H1 (cell line): Measurements from ENCODE around the gene IRF2BP1. TPM values are rescaled to one million over a fixed set of nuclear protein-coding genes. Genes with fewer than 3 reads are reported as not detected.

Experiments
- CBX8 ChIP-seq: fragments of 300-800, 300-1000 bp; sonication (generic); IDR thresholded peaks from 2 replicates; pipeline ENCODE4 v1.7.1; 2016; ENCODE audit warnings: low read depth, low read length, borderline replicate concordance
- CTBP2 ChIP-seq: IDR thresholded peaks from 2 replicates; pipeline ENCODE4 v1.7.0; 2011; ENCODE audit warnings: borderline replicate concordance, mild to moderate bottlenecking, moderate library complexity, mixed read lengths, low read length; ENCODE audit not compliant: insufficient read depth, insufficient read length
- JUN ChIP-seq: IDR thresholded peaks from 2 replicates; pipeline ENCODE4 v1.6.1; 2011; ENCODE audit warnings: low read depth, mild to moderate bottlenecking, improper control_type of control experiment, low read length
- NANOG ChIP-seq: IDR thresholded peaks from 2 replicates; pipeline ENCODE4 v1.6.1; 2011; ENCODE audit warnings: low read length, low read depth, mild to moderate bottlenecking, inconsistent platforms; ENCODE audit not compliant: insufficient read depth, poor library complexity, severe bottlenecking
- RBBP5 ChIP-seq: IDR thresholded peaks from 2 replicates; pipeline ENCODE4 v1.7.1; 2012; ENCODE audit warnings: low read depth, mild to moderate bottlenecking, inconsistent platforms, low read length, moderate library complexity, borderline replicate concordance
- SUZ12 ChIP-seq: fragments of 200-600 bp; sonication (generic); IDR thresholded peaks from 2 replicates; pipeline ENCODE4 v1.6.1; 2012; ENCODE audit warnings: mild to moderate bottlenecking, inconsistent platforms, low read length, moderate library complexity, mixed read lengths
- TBP ChIP-seq: IDR thresholded peaks from 2 replicates; pipeline ENCODE4 v1.6.1; 2011; ENCODE audit warnings: low read depth, low read length, improper control_type of control experiment
- YY1 ChIP-seq: IDR thresholded peaks from 2 replicates; pipeline ENCODE4 v1.6.1; 2011; ENCODE audit warnings: low read depth, mild to moderate bottlenecking, low read length
- polyA plus RNA-seq, 7 experiments: library from polyadenylated mRNA; depleted of rRNA in 3 of 7; stranded (reverse) in 5 of 7; unstranded in 2 of 7; fragments of >200 nt in 5 of 7; fragments of 200-250 nt in 2 of 7; gene quantifications; 1 replicate in 5 of 7; 2 replicates in 1 of 7; 4 replicates in 1 of 7; pipeline versions ENCODE4 v1.2.1 to v1.2.3, GENCODE V29; 2011 to 2013; ENCODE audit warnings: missing spikeins in 2 of 7, mixed read lengths in 2 of 7
- total RNA-seq: library from RNA; stranded (reverse); fragmentation: NEBNext Ultra II Directional; extraction: Animal tissue kit (Norgen Biotek cat#: 25700); gene quantifications from 2 replicates; pipeline ENCODE4 v1.2.1, GENCODE V29; 2021
- TF ChIP-seq, protein P1 (sequence below): fragments of 300-600 bp; sonication (generic); IDR thresholded peaks from 2 replicates; pipeline ENCODE4 v1.7.1; 2012; ENCODE audit warnings: low read length, moderate library complexity, mild to moderate bottlenecking, inconsistent platforms; ENCODE audit not compliant: insufficient replicate concordance
- TF ChIP-seq, protein P2 (sequence below): IDR thresholded peaks from 2 replicates; pipeline ENCODE4 v1.6.1; 2011; ENCODE audit warnings: low read length, improper control_type of control experiment

The IRF2BP1 gene
- total and polyA plus RNA-seq, 2 of the 8 experiments (the other 6 are each of a cell fraction or from before 2014, with no cell fraction given): 12.1 to 24.4 TPM

DNA sequence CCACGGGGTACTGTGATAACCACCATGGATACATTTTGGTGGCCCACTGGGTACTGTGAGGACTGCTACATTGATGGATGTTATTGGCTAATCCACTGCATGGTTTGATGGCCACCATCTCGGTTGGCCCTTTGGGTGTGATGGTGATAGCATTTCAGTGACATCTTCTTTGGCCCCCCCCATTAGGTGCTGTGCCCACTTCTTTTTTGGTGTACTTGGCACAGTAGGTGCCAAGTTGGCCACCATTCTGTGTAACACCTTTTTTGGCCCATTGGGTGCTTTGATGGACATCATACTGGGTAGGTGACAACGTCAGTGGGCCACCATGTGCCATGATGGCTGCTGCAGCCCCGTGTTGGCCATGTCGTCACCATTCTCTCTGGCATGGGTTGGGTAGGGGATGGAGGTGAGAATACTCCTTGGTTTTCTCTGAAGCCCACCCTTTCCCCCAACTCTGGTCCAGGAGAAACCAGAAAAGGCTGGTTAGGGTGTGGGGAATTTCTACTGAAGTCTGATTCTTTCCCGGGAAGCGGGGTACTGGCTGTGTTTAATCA lies 12.6 kb downstream of the IRF2BP1 start (continued):
- TF ChIP-seq, protein P1, sequence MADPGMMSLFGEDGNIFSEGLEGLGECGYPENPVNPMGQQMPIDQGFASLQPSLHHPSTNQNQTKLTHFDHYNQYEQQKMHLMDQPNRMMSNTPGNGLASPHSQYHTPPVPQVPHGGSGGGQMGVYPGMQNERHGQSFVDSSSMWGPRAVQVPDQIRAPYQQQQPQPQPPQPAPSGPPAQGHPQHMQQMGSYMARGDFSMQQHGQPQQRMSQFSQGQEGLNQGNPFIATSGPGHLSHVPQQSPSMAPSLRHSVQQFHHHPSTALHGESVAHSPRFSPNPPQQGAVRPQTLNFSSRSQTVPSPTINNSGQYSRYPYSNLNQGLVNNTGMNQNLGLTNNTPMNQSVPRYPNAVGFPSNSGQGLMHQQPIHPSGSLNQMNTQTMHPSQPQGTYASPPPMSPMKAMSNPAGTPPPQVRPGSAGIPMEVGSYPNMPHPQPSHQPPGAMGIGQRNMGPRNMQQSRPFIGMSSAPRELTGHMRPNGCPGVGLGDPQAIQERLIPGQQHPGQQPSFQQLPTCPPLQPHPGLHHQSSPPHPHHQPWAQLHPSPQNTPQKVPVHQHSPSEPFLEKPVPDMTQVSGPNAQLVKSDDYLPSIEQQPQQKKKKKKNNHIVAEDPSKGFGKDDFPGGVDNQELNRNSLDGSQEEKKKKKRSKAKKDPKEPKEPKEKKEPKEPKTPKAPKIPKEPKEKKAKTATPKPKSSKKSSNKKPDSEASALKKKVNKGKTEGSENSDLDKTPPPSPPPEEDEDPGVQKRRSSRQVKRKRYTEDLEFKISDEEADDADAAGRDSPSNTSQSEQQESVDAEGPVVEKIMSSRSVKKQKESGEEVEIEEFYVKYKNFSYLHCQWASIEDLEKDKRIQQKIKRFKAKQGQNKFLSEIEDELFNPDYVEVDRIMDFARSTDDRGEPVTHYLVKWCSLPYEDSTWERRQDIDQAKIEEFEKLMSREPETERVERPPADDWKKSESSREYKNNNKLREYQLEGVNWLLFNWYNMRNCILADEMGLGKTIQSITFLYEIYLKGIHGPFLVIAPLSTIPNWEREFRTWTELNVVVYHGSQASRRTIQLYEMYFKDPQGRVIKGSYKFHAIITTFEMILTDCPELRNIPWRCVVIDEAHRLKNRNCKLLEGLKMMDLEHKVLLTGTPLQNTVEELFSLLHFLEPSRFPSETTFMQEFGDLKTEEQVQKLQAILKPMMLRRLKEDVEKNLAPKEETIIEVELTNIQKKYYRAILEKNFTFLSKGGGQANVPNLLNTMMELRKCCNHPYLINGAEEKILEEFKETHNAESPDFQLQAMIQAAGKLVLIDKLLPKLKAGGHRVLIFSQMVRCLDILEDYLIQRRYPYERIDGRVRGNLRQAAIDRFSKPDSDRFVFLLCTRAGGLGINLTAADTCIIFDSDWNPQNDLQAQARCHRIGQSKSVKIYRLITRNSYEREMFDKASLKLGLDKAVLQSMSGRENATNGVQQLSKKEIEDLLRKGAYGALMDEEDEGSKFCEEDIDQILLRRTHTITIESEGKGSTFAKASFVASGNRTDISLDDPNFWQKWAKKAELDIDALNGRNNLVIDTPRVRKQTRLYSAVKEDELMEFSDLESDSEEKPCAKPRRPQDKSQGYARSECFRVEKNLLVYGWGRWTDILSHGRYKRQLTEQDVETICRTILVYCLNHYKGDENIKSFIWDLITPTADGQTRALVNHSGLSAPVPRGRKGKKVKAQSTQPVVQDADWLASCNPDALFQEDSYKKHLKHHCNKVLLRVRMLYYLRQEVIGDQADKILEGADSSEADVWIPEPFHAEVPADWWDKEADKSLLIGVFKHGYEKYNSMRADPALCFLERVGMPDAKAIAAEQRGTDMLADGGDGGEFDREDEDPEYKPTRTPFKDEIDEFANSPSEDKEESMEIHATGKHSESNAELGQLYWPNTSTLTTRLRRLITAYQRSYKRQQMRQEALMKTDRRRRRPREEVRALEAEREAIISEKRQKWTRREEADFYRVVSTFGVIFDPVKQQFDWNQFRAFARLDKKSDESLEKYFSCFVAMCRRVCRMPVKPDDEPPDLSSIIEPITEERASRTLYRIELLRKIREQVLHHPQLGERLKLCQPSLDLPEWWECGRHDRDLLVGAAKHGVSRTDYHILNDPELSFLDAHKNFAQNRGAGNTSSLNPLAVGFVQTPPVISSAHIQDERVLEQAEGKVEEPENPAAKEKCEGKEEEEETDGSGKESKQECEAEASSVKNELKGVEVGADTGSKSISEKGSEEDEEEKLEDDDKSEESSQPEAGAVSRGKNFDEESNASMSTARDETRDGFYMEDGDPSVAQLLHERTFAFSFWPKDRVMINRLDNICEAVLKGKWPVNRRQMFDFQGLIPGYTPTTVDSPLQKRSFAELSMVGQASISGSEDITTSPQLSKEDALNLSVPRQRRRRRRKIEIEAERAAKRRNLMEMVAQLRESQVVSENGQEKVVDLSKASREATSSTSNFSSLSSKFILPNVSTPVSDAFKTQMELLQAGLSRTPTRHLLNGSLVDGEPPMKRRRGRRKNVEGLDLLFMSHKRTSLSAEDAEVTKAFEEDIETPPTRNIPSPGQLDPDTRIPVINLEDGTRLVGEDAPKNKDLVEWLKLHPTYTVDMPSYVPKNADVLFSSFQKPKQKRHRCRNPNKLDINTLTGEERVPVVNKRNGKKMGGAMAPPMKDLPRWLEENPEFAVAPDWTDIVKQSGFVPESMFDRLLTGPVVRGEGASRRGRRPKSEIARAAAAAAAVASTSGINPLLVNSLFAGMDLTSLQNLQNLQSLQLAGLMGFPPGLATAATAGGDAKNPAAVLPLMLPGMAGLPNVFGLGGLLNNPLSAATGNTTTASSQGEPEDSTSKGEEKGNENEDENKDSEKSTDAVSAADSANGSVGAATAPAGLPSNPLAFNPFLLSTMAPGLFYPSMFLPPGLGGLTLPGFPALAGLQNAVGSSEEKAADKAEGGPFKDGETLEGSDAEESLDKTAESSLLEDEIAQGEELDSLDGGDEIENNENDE: no peak
- no peak for TF ChIP-seq JUN
- no peak for TF ChIP-seq RBBP5
- no peak for TF ChIP-seq CBX8
- no peak for TF ChIP-seq YY1
- no peak for TF ChIP-seq SUZ12
- TF ChIP-seq, protein P2, sequence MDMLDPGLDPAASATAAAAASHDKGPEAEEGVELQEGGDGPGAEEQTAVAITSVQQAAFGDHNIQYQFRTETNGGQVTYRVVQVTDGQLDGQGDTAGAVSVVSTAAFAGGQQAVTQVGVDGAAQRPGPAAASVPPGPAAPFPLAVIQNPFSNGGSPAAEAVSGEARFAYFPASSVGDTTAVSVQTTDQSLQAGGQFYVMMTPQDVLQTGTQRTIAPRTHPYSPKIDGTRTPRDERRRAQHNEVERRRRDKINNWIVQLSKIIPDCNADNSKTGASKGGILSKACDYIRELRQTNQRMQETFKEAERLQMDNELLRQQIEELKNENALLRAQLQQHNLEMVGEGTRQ: no peak
- no peak for TF ChIP-seq CTBP2
- TF ChIP-seq TBP: no peak
- no peak for TF ChIP-seq NANOG
